NCI-H345 (cell line): ENCODE data around the gene CEACAM16.
"Not testable (repeated sequence)": the region's sequence is repeated elsewhere in the genome, so short reads cannot be mapped to it uniquely, and the experiment has no call there.

Source experiments
- DNase-seq: peaks from one replicate; lab custom pipeline; 2025; lab: John Stamatoyannopoulos, UW

Gene CEACAM16

DNA sequence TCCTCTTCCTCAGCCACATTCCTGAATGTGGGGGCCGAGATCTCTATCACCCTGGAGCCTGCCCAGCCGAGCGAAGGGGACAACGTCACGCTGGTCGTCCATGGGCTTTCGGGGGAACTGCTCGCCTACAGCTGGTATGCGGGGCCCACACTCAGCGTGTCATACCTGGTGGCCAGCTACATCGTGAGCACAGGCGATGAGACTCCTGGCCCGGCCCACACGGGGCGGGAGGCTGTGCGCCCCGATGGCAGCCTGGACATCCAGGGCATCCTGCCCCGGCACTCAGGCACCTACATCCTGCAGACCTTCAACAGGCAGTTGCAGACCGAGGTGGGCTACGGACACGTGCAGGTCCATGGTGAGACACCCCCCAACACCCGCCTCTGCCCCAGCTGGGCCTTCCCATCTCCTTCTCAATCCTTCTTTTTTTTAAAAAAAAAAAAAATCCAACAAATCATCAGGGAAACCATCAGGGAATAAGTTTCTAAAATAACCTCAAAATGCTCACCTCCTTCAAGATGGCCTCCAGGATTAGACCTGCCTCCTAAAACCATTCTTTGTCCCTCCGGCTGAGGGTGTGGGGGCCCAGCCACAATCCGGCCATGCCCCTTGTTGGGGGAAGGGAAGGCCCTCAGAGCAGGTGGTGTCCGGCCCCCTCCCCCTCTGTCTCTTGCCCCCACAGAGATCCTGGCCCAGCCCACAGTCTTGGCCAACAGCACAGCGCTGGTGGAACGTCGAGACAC is 4.6 kb downstream of the CEACAM16 start:
- no peak for DNase-seq

DNA sequence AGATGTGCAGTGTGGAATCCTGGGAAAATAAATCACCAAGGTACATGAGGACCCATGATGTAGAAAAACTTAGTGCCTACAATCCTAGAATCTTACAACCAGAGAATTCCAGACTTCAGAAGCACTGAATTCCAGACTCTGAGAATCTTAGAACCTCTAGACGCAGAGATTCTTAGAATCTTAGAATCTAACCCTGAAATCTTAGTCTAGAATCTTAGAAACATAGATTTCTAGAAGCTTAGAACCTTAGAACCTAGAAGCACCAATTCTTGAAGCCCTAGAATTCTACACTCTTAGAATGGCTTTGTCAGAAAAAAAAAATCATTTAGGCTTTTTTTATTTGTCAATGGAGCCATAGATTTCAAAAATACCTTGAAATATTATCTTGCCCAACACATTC is 6.0 kb downstream of the CEACAM16 start:
- DNase-seq: no peak

DNA sequence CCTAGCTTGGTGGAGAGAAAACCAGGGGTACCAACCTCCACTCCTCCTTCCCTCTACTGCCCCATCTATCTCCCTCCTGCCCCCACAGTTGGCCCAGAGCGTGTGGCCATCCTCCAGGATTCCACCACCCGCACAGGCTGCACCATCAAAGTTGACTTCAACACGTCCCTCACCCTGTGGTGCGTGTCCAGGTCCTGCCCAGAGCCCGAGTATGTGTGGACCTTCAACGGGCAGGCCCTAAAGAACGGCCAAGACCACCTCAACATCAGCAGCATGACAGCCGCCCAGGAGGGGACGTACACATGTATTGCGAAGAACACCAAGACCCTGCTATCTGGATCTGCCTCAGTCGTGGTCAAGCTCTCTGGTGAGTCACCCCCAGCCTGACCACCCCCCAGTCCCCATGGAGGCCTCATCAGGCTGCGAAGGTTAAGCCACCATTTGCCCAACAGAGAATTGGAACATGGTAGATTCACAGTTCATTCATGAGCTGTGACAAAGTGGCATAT is 6.6 kb downstream of the CEACAM16 start:
- DNase-seq: no peak

DNA sequence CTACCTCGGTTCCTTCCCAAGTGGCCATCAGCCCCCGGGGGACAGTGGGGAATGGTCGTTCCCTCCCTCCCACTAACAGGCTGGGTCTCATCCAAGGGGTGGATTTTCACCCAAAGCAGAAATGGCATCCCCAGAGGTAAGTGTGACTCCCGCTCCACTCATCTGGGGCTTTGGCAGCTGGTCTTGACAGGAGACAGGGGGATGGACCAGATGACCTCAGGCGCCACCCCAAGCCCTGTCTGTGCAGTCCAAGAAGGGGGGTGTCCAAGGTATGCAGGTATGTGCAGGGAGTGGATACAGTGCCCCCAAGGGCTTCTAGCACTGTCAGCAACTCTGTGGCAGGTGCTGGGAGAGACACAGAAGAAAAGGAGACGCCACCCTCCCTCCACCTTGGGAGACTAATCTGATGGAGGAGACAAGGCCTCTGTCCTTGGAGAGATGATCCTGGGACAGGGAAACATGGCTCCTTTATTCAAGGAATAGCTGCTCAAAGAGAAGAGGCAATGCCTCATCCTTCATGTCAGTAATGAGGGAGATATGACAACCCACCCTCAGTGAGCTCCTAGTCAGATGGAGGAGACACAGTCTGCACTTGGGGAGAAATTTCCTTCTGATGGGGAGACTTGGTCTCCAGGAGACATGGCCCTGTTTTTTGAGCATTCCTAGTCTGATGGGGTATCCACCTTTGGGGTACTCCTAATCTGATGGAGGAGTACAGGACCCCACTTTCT is 7.7 kb downstream of the CEACAM16 start:
- DNase-seq: no peak

DNA sequence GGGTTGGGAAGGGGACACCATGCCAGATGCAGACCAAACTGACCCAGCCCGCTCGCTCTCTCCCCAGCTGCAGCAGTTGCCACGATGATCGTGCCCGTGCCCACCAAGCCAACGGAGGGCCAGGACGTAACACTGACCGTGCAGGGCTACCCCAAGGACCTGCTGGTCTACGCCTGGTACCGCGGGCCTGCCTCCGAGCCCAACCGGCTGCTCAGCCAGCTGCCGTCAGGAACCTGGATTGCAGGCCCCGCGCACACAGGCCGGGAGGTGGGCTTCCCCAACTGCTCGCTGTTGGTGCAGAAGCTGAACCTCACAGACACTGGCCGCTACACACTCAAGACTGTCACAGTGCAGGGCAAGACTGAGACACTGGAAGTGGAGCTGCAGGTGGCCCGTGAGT is 8.8 kb downstream of the CEACAM16 start:
- DNase-seq: no peak

DNA sequence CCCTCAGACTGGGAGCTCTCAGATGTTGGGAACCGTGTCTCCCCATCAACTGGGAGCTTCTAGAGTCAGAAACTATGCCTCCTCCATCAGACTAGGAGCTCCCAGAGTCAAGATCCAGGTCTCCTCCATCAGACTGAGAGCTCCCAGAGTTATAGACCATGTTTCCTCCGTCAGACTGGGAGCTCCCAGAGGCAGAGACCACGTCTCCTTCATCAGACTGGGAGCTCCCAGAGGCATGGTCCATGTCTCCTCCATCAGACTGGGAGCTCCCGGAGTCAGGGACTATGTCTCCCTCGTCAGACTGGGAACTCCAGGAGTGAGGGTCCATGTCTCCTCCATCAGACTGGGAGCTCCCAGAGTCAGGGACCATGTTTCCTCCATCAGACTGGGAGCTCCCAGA is 10.0 kb downstream of the CEACAM16 start:
- no peak for DNase-seq

DNA sequence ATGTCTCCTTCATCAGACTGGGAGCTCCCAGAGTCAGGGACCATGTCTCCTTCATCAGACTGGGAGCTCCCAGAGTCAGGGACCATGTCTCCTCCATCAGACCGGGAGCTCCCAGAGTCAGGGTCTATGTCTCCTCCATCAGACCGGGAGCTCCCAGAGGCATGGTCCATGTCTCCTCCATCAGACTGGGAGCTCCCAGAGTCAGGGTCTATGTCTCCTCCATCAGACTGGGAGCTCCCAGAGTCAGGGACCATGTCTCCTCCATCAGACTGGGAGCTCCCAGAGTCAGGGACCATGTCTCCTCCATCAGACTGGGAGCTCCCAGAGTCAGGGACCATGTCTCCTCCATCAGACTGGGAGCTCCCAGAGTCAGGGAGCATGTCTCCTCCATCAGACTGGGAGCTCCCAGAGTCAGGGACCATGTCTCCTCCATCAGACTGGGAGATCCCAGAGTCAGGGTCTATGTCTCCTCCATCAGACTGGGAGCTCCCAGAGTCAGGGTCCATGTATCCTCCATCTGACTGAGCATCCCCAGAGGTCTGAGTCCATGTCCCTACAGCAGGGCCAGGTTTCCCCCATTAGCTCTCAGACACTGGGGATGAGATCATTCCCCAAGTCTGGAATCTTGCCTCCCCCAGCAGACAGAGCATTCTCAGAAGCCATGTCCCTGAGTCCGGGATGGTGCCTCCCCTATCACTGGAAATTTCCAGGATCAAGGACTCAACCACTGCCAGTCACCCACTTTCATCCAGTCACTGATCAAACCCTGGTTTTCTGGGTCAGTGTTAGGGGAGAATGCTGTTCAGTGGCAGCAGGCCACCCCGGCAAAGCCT is 10.7 kb downstream of the CEACAM16 start:
- DNase-seq: not testable (repeated sequence)

DNA sequence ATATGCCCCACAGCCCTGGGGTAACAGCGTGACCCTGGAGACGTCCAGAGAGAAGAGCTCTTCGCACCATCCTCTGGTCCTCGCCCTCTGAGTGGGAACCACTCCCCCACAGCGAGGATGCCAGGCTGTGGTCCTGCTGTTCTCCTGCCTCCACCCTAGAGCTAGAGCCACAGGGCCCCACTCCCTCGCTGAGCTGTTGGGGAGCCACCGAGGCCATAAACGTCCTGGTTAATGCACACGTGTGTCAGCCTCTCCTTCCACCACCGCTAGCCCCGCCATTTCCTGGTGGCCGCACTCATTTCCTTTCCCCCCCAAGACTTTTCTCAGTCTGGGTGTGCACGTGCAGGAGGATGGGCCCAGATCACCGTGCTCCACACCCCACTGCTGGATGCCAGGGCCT is 11.5 kb downstream of the CEACAM16 start:
- DNase-seq: no peak

DNA sequence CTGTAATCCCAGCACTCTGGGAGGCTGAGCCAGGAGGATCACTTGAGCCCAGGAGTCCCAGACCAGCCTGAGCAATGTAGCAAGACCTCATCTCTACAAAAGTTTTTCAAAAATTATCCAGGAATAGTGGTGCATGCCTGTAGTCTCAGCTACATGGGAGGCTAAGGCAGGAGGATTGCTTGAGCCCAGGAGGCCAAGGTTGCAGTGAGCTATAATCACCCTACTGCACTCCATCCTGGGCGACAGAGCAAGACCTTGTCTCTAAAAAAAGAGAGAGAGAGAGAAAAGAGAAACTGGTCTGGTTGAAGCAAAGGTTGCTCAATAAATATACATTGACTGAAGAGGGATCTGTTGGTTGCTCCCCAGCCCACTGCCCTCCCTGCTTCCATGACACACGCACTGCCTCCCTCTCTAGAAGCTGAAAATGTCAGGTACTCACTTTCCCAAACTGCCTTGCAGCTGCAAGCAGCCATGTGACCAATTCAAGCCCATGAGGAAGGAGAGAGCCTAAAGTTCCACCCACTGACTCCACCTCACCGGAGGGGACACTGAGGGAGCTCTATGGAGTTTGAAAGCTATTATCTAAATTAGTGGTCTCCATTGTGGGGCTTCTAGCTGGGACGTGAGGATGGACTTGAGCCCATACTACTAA is 14.0 kb downstream of the CEACAM16 start:
- no peak for DNase-seq

DNA sequence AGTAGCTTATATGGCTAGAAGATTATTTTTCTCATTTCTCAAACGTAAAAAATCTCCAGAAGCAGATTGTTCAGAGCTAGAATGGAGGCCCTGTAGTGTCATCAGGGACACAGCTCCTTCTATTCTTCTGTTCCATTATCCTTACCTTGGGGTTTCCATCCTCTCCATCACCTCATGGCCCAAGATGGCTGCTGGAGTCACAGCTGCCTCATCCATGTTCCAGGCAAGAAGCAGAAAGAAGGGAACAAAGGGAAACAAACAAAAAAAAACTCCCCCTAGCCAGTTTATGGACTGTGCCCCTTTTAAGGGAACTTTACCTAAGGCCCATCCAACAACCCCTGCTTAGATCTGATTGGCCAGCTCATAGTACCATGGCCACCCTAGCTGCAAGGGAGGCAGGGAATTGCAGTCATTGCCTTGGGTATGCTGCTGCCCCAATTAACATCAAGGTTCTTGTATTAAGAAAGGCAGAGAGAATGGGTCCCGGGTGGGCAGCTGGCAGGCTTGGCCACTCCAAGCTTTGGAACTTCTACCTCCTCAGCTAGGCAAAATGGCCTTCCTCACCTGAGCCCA is 15.7 kb downstream of the CEACAM16 start:
- DNase-seq: no peak

DNA sequence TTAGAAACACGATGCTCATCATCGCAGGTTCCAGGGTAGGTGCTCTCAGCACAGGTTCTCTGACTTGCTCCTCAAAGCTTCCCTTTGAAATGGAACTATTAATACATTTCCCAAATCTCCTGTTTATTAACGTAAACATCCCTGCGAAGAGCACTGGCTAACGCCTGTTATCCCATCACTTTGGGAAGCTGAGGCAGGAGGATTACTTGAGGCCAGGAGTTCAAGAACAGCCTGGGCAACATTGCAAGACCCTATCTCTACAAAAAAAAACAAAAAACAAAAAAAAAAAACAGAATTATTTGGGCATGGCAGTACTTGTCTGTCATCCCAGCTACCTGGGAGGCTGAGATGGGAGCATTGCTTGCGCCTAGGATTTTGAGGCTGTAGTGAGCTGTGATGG is 18.7 kb downstream of the CEACAM16 start:
- DNase-seq: no peak

DNA sequence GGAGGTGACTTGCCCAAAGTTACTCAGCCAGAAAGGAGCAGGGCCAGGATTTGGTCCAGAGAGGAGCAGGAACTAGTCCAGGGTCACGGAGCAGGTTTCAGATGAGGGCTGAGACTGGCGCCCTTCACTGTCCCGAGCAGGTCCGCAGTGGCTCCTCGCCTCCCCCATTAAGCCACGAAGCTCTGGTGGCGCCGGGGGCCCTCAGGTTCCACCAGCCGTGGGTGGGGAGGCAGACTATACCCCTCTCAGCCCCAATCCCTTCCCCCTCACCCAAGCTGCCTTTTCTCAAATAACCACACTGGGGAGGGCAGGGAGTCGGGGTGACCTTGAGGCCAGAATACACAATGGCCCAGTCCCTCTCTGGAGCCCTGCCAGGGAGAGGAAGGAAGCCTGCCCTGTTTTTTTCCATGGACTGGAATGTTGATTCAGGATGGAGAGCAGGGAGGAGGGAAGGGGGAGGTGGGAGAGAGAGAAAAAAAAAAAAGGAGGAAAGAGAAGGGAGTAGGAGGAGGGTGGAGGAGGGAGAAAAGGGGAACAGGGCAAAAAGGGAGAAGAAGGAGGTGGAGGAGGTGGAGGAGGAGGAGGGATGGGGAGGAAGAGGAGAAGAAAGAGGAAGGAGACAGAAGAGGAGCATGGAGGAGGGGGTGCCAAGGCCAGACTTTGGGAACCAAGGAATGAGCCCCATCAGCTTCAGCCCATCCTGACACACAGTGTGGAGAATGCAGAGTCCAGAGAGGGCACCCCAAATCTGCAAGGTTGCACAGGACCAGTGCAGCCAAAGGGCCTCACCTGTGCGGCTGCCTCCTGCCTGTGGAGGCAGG is 19.7 kb downstream of the CEACAM16 start:
- no peak for DNase-seq

DNA sequence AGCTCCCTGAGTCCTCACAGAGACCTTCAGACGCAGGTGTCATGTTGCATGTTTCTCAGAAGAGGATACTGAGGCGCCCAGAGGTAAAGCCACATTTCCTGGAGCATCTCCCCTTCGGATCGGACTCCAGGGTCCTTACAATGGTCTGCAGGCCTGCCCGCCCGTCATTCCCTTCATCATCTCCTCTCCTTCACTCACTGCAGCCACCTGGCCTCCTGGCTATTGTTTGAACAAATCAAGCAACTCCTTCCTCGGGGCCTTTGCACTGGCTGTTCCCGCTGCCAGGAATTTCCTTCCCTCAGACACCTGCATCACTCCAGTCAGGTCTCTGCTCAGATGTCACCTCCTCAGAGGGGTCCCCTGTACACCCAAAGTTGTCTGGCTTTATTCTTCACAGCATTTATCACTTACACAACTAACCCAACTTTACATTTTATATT is 20.3 kb downstream of the CEACAM16 start:
- DNase-seq: no peak

DNA sequence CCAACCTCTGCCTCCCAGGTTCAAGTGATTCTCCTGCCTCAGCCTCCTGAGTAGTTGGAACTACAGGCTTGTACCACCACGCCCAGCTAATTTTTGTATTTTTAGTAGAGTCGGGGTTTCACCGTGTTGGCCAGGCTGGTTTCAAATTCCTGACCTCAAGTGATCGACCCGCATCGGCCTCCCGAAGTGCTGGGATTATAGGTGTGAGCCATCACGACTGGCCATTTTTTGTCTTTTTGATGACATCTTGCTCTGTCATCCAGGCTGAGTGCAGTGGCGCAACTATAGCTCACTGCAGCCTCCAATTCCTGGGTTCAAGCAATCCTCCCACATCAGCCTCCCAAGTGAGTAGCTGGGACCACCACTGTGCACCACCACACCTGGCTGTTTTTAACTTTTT is 21.4 kb downstream of the CEACAM16 start:
- not testable (repeated sequence) for DNase-seq

DNA sequence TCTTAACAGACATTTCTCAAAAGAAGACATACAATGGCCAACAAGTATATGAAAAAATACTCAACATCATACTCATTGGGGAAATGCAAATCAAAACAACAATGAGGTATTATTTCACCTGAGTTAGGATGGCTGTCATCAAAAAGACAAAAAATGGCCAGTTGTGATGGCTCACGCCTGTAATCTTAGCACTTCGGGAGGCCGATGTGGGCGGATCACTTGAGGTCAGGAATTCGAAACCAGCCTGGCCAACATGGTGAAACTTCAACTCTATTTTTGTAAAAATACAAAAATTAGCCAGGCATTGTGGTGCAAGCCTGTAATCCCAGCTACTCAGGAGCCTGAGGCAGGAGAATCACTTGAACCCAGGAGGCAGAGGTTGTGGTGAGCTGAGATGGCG is 22.0 kb downstream of the CEACAM16 start:
- no peak for DNase-seq

DNA sequence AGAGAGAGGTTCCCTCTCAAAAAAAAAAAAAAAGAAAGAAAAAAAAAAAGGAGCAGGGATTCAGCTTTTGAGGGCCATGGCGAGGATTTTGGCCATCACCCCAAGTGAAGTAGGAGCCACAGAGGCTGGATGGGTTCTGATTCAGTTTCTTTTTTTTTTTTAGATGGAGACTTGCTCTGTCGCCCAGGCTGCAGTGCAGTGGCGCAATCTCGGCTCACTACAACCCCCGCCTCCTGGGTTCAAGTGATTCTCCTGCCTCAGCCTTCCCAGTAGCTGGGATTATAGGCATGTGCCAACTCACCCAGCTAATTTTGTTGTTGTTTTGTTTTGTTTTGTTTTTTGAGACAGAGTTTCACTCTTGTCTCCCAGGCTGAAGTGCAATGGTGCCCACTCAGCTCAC is 22.4 kb downstream of the CEACAM16 start:
- not testable (repeated sequence) for DNase-seq

DNA sequence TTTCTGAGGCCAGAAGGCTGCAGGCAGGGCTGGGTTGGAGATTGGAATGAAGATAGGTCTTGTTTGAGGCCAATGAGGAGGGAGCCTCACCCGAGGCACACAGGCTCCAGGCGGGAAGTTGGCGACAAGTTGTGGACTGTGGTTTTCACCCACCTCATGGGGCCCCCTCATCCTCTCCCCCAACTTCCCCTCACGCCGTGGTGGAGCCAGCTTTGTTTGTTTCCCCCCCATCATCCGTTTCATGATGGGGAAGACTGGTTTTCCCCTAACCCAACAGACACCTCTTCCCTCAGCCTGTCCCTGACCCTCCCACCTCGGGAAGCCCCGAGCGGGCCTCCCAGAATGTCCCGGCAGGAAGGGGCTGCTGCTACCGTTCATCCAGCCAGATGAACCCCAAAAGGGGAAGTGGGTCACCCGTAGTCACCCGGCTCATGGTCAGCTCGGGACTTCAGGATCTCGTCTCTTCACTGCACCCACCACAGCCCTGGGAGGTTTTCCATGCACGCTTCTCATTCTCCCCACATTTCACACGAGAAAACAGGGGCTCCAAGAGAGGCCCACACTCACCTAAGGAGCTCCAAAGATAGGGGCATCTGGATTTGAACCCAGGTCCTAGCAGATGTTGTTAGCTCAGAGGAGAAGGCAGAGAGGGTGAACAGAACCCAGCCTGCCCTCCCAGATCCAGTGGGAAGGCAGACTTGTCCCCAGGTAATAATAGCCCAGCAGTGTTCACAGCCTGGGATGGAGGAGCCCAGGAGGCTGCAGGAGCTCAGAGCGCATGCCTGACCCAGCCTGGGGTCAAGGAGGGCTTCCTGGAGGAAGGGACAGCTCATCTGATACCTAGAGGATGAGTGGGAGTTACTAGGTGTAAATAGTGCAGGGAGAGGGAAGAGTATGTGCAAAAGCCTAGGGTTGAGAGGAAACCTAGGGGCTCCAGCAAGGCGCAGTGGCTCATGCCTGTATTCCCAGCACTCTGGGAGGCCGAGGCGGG is 23.5 kb downstream of the CEACAM16 start:
- DNase-seq: no peak

DNA sequence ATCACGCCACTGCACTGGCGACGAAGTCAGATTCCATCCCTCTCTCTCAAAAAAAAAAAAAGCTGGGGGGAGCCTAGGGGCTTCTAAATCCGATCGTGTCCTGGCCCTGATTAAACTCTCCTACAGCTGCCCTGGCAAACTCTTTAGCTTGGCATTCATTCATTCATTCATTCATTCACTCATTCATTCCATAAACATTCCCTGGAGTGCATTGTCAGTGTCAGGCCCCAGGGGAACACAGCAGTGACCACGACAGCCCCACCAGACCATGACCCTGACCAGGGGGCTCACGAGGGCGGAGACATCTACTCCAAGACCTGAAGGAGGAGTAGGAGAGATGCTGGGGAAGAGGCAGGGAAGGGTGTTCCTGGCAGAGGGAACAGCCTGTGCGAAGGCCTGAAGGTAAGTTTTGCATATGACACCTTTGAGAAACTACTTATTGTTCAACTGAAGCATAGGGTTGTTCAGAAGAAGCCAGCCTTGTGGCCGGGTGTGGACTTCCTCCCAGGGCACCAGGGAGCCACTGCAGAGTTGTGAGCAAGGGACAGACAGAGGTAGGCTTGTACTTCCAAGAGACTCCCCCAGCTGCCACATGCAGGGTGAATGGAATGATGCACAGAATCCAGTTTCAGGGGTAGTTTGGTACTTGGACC is 24.5 kb downstream of the CEACAM16 start:
- DNase-seq: no peak

DNA sequence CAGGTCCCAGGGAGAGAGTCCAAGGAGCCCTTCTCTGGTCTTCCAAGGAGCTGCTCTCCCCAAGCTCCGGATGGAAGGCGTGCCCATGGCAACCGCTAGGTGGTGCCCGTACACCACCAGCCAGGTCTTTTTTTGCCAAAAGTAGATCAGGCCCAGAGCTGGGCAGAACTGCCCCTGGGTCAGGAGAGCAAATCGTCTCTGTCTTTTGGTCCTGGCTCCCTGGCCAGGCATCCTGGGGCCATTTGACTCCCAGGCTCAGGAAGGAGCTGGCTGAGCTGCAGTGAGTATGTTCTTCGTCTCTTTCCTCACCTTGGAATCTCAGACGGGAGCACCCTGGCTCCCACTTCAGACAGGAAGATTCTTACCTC is 25.0 kb downstream of the CEACAM16 start:
- peak; percentile 26 for DNase-seq
